HepG2 (cell line): ENCODE measurements around the gene CNNM2. TPM values are rescaled to one million over a fixed set of nuclear protein-coding genes. Genes with fewer than 3 reads are reported as not detected.

Experiments used
- ATAD3A ChIP-seq: sonication (generic); formaldehyde crosslinking; IDR thresholded peaks from 2 replicates; pipeline ENCODE4 v1.4.0; 2020; ENCODE audit warnings: missing genetic modification reagents
- CREB1 ChIP-seq, 2 experiments: fragments of 450-650 bp in 1 of 2; IDR thresholded peaks; 2 replicates each; pipeline ENCODE4 v1.6.1; 2016 to 2017; ENCODE audit warnings: control low read depth in 1 of 2, mild to moderate bottlenecking in 1 of 2, missing compliant biosample characterization in 1 of 2, missing genetic modification characterization in 1 of 2
- NR2F6 ChIP-seq, 2 experiments: IDR thresholded peaks; 2 replicates each; pipeline ENCODE4 v1.6.1; 2016; ENCODE audit warnings: antibody characterized with exemption in 1 of 2, mild to moderate bottlenecking in 1 of 2
- NRL ChIP-seq: sonication (generic); formaldehyde crosslinking; IDR thresholded peaks from 2 replicates; pipeline ENCODE4 v1.5.0; 2020; ENCODE audit warnings: missing genetic modification reagents, mild to moderate bottlenecking, moderate library complexity, borderline replicate concordance
- PATZ1 ChIP-seq: sonication (generic); formaldehyde crosslinking; IDR thresholded peaks from 2 replicates; pipeline ENCODE4 v1.4.0; 2020; ENCODE audit warnings: missing genetic modification reagents
- POGK ChIP-seq: sonication (generic); formaldehyde crosslinking; conservative IDR thresholded peaks from 2 replicates; pipeline ENCODE4 v1.8.0; 2022; ENCODE audit warnings: mild to moderate bottlenecking, moderate library complexity, missing genetic modification reagents
- XRCC5 ChIP-seq: fragments of 200-400 bp; formaldehyde crosslinking; optimal IDR thresholded peaks from 2 replicates; pipeline ENCODE3; 2017; ENCODE audit warnings: mild to moderate bottlenecking, low read length
- ZBED4 ChIP-seq: sonication (generic); formaldehyde crosslinking; IDR thresholded peaks from 2 replicates; pipeline ENCODE4 v1.4.0; 2020; ENCODE audit warnings: missing genetic modification reagents, borderline replicate concordance
- ZMYM4 ChIP-seq: sonication (generic); formaldehyde crosslinking; IDR thresholded peaks from 2 replicates; pipeline ENCODE4 v1.8.1; 2023; ENCODE audit warnings: mild to moderate bottlenecking, missing genetic modification reagents
- ZNF136 ChIP-seq: sonication (generic); formaldehyde crosslinking; IDR thresholded peaks from 2 replicates; pipeline ENCODE4 v1.8.1; 2022; ENCODE audit warnings: low read depth, mild to moderate bottlenecking, moderate library complexity, missing genetic modification reagents
- ZNF337 ChIP-seq: sonication (generic); formaldehyde crosslinking; IDR thresholded peaks from 2 replicates; pipeline ENCODE4 v1.5.1; 2020; ENCODE audit warnings: missing genetic modification reagents, low read depth, mild to moderate bottlenecking, borderline replicate concordance
- ZNF609 ChIP-seq: sonication (generic); formaldehyde crosslinking; IDR thresholded peaks from 2 replicates; pipeline ENCODE4 v1.4.0; 2020; ENCODE audit warnings: mild to moderate bottlenecking, missing genetic modification reagents, borderline replicate concordance
- ZSCAN30 ChIP-seq: sonication (generic); formaldehyde crosslinking; IDR thresholded peaks from 2 replicates; pipeline ENCODE4 v1.5.0; 2020; ENCODE audit warnings: mild to moderate bottlenecking, missing genetic modification reagents
- polyA plus RNA-seq, 8 experiments: library from polyadenylated mRNA; depleted of rRNA in 3 of 8; stranded (reverse) in 7 of 8; unstranded in 1 of 8; fragments of >200 nt; fragmentation: Illumina TruSeq in 4 of 8; extraction: Trizol in 4 of 8; gene quantifications; 2 replicates each; pipeline versions ENCODE4 v1.2.1 to v1.2.3, GENCODE V29; 2011 to 2016; ENCODE audit warnings: low read depth in 4 of 8, missing spikeins in 1 of 8, mixed read lengths in 1 of 8; ENCODE audit not compliant: insufficient read depth in 1 of 8
- total RNA-seq, 5 experiments: library from RNA; depleted of rRNA; stranded (reverse); fragments of >200 nt; fragmentation: Illumina TruSeq; extraction: Trizol; gene quantifications; 2 replicates each; pipeline ENCODE4 v1.2.3, GENCODE V29; 2016; ENCODE audit warnings: low read depth in 1 of 5

The CNNM2 gene
- total and polyA plus RNA-seq, 2 of the 13 experiments (the other 11 are each of a cell fraction or from before 2014, with no cell fraction given) = 7.1 to 9.0 TPM

- TF ChIP-seq ZNF609 (CRISPR knock-in tag) (0 out of 2 replicates have a peak, but pooled peaks have one; percentile 20), ZSCAN30 (CRISPR knock-in tag) (no peak), NR2F6 (IDR thresholded peaks at IDR 0.05) (no peak), NR2F6 (CRISPR knock-in tag; IDR thresholded peaks at IDR 0.05) (no peak; the same call in 1 of the 2 replicates), XRCC5 (peak; percentile 2), ZNF337 (CRISPR knock-in tag) (no peak), POGK (CRISPR knock-in tag) (0 out of 2 replicates have a peak, but pooled peaks have one; percentile 53), ATAD3A (CRISPR knock-in tag) (no peak), ZMYM4 (CRISPR knock-in tag) (0 out of 2 replicates have a peak, but pooled peaks have one; percentile 66), CREB1 (IDR thresholded peaks at IDR 0.05) (no peak), CREB1 (CRISPR knock-in tag; IDR thresholded peaks at IDR 0.05) (no peak), NRL (CRISPR knock-in tag) (peak; percentile 72), ZBED4 (CRISPR knock-in tag) (no peak), ZNF136 (CRISPR knock-in tag) (no peak), PATZ1 (CRISPR knock-in tag) (peak; percentile 36; the same call in 1 of the 2 replicates)
Observed at GRCh38 chr10:102919246-102919959, 1.3 kb downstream of the CNNM2 start (continued).
